Measurements from ENCODE around the gene CSF2.

DNA sequence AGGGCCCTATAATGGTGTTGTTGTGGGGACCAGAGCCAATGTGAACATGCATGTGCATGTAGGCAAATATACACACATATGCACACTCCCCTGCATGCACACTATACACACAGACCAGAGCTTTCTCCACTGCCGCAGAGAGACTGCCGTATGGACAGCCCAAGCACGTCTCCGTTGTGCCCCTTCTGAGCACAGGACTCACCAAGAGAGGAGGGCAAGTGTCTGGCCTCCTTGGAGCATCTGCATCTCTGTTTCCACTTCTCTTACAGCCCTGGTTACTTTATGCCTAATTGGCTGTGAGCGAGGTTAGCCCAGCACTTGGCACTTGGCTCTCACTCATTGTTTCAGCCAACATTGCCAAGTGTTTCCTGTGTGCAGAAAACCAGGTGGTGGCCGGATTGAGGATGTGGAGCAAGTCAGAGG lies 30.4 kb downstream of the CSF2 start:
- TF ChIP-seq POLR2AphosphoS5 (IDR thresholded peaks at IDR 0.05; ENCODE audit: low read depth, low read length) (no peak; the same call in 1 of the 2 replicates), POLR2A (IDR thresholded peaks at IDR 0.05; ENCODE audit: low read depth, low read length) (no peak), TAF1 (IDR thresholded peaks at IDR 0.05; ENCODE audit: low read depth, low read length) (no peak), POU2F2 (IDR thresholded peaks at IDR 0.05; ENCODE audit: low read depth, low read length) (no peak), SPI1 (IDR thresholded peaks at IDR 0.05; ENCODE audit: low read depth, low read length) (peak; percentile 44), PAX5 (IDR thresholded peaks at IDR 0.05; ENCODE audit: insufficient read depth, low read length, severe bottlenecking) (no peak)

Measured in GM12891 (cell line).